DMS 273 (cell line): ENCODE measurements around the gene SCD5.

Experiments
- DNase-seq: peaks from one replicate; lab custom pipeline; 2025; ENCODE audit not compliant: unreplicated experiment; lab: John Stamatoyannopoulos, UW

The SCD5 gene

DNA sequence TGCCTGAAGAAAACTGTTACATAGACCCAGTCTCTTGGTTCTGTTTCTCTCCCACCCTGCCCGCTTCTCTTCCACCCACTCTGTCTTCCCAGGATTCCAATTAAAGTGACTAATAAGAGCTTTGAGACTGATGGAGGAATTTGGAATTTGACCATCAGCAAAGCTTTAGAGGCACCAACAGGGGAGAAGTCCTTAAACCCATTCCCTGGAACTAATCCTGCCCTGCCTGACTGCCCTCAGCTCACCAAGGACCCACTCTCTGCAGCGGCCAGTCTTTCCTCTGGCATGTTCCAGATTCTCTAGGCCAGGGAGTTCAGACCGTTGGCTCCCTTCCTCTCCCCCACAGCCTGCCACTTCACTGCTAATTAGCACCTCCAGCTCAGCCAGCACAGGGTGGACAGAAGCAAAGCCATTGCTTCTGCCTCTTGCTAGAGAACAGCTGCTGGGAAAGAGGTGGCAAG is 23.9 kb downstream of the SCD5 start:
- DNase-seq = no peak

DNA sequence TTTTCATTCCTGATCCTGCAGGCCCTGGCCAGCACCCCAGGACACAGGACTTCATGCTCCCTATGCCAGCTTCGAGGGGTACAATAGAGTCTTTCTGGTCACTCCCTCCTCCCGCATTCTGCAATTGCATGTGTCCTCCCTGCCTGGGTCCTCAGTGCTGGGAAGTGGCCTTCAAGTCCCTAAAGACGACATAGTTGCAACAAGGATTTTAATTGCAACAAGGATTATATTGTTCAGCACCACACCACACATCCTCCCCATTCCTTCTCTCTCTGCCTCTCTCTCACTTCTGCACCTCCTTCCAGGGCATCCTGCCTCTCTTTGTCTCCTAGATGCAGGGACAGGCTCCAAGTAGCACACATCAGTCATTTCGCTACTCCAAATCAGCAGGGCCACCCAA is 25.5 kb downstream of the SCD5 start:
- no peak for DNase-seq

DNA sequence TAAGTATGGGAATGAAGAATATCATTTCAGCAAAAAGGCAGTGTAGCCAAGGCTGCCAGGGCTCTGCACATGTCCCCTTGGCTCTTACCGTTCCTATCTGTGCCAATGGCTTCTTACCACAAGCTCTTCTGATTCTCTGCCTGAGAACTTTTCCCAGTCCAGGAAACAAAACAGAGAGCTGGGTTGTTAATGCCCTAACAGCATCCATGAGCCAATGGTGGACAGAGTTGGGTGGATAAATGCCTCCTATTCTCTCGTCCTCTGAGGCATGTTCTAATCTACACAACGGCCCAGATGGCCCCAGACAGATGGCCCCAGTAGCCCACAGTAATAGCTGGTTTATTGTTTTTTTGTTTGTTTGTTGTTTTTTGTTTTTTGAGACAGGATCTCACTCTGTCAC is 28.0 kb downstream of the SCD5 start:
- peak; percentile 58 for DNase-seq

DNA sequence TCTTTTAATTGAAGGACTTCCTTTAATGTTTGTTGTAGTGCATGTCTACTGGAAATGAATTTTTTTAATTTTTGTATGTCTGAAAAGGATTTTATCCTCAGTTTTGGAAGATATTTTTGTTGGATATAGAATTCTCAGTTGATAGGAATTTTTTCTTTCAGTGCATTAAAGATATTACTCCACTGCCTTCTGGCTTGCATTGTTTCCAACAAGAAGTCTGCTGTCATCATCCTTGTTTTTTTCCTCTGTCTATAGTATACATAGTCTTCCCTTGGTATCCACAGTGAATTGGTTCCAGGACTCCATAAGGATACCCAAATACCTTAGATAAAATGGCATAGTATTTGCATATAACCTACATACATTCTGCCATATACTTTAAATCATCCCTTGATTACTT is 33.5 kb downstream of the SCD5 start:
- no peak for DNase-seq

DNA sequence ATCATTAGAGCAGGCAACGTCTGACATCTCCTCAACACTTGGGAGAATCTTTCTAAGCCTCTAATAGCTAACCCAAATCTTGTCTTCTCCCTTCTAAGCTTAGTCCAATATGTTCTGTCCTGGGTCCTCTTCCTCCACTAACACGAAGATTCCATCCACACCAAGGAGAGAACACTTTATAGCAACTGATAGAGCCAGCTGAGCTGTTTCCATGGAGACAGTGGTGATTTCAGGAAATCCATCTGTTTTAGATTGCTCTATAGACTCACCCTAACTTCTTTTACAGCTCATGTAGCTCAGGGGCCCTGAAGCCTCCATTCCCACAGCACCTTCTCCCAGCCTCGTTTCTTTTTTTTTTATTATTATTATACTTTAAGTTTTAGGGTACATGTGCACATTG is 37.4 kb downstream of the SCD5 start:
- peak; percentile 42 for DNase-seq

DNA sequence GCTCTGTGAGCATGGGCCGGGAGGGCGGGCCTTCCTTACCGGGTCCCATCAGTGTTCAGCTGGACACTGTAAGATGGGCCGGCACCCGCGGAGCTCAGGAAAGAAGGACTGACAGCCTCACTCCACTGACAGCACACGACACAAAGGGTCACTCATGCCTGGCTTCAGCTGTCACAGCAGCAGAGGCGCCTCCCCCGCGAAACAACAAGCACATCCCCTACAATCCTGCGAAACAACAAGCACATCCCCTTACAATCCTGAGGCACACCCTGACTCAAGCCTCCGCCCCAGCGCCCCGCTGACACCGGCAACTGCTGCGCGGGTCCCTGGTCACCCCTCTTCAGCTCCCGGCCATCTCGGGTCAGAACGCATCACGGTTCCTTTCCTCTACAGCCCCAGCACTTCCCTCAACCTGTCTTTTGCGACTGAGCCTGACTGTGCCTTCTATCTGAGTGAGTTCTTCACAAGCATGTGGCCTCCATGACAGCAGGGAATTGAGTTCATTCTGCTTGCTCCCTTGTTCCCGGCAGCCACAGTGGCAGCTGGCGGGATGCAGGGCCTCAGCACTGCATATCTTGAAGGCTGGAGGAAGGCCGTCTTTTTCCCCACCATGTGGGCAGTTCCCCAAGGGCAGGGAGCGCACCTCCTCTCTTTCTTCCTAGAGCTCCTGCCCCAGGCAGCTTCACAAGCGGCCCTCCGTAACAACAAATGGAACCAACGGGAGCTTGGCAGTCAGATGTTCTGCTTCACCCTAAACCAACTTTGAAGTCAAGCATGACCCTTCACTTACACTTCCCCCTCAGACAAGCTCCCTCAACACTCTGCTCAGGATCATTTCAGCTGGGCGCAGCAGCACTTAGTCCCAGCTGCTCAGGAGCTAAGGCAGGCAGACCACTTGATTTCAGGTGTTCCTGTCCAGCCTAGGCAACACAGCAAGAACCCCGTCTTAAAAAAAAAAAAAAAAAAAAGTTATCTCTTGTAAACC is 39.6 kb downstream of the SCD5 start:
- DNase-seq = no peak

DNA sequence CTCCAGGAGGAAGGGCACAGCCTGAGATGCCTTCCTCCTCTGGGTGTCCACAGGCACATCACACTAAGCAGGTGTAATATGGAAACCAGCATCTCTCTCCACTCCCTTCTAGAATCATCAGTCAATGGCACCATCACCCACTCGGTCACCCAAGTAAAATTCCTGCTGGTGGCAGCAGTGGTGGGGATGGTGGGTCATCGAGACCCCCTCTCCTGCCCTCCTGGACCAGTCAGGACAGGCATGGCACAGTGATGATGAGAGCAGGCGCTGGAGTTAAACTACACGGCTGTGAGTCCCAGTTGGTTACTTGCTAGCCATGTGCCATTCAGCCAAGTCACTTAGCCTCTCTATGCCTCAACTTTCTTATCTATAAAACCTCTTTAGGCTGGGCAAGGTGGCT is 42.5 kb downstream of the SCD5 start:
- DNase-seq = no peak

DNA sequence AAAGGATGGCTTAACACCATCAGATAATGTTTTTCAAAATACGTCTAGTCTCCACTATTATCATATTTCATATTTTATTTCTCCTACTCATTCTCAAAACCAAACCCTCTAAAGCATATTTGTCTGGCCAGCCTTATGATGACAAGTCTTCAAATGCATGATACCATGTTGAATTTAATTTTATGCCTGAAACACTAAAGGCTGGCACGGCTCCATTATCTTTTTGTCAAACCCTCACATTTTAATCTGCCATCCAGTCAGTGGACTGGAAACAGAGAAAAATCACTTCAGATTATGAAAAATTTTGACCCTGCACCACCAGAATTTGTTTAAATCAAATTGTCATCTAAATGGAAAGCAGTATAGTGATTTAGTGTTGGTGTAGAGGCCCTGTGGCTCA is 42.9 kb downstream of the SCD5 start:
- DNase-seq = no peak

DNA sequence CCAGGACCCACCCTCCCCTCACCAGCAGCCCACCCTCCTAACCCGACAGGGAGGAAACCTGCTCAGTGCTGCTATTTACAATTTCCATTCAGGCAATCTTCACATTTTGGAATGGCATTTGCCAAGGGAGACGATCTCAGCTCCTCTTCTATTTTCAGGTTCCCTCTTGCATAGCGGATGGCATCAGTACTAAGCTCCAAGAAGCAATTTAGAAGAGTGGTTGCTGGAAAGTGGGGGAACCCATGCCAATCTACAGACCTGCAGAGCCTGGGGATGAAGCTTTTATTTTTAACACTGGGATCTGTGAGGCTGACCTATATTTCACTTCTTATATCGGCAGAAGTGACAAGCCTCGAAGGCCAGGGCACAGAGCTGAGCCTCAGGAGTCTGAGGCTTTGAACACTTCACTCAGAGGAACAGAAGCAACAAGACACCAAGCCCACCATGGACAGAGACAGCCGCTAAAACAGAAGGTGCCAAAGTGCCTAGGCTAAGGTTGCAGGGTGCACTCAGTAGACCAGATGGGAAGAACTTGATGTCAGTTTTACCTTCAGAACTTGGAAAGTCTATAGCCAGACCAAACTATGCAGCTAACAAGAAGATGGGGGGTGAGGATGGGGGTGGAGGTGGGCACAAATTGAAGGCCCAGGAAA is 44.0 kb downstream of the SCD5 start:
- peak; percentile 13 for DNase-seq

DNA sequence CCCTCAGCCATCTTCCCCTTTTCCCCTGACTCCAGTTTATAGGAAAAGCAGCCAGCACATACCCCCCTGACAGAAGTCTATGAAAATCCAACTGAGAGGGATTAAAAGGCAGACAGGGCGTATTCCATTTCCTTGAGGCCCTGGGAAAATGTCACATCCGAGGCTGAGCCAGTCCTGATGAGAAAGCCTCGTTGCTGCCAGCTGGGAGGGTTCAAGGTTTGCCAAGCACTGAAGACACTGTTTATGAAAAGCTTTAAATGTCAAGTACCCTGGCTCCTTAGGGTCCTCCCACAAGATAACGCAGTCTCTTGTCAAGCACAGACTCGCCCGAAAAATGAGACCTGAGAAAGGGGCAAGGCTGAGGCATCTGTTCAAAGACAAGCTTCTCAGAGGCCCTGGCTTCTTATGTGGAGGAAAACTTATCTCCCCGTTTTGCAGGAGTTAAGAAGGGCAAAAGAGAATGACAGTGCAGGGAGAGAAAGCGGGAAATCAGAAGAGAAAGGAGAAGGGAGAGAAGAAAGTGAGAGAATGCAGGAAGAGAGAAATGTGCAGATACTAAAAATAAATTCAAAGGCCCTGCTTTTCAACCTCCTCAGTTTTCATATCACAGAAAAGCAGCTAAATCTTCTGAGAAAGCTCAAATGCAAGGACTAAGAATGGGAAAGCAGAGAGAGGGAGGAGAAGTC is 44.7 kb downstream of the SCD5 start:
- peak; percentile 79 for DNase-seq

DNA sequence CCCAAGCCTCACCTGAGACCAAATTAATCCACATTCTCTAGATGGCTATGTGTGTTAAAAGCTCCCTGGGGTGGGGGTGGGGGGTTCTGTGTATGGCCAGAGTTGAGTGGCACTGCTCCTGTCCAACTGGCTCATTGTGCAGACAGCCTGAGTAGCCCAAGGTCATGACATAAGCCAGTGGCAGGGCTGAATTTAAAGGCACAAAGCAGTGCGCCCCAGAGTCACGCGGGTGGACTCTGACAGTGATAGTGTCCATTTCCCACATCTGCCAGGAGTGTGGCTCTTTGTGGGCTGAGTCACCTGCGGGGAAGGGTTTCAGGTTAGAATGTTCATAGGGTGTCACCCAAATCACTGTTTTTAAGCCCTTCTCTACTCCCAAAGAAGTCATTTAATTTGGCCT is 45.4 kb downstream of the SCD5 start:
- DNase-seq = peak; percentile 12

DNA sequence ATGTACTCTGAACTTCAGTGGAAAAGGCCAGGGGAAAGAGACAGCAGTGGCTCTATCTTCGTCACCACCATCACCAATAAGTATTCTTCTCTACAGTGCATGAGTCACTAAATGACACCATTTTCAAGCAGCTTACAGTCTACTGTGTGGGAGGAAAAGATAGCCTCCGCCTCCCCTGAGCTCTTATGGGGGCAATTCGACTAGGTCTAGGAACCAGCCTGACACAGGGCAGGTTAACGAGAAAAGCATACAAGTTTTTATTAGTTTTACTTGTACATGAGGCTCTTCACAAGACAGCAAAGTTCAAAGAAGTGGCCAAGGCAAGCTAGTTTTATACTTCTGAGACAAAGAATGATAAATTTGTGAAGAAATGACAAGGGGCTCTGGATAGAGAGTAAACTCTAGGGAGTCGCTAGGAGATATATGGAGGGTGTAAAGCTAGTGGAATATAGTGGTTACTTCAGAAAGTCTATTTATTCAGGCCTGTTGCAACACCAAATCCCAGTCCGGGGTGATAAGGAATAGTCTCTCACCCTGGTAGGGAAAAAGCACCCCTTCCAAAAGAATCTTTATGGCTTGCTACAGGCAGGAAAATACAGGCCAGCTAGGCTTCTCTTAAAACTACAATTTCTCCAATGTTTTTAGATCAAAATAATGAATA is 49.7 kb downstream of the SCD5 start:
- no peak for DNase-seq

DNA sequence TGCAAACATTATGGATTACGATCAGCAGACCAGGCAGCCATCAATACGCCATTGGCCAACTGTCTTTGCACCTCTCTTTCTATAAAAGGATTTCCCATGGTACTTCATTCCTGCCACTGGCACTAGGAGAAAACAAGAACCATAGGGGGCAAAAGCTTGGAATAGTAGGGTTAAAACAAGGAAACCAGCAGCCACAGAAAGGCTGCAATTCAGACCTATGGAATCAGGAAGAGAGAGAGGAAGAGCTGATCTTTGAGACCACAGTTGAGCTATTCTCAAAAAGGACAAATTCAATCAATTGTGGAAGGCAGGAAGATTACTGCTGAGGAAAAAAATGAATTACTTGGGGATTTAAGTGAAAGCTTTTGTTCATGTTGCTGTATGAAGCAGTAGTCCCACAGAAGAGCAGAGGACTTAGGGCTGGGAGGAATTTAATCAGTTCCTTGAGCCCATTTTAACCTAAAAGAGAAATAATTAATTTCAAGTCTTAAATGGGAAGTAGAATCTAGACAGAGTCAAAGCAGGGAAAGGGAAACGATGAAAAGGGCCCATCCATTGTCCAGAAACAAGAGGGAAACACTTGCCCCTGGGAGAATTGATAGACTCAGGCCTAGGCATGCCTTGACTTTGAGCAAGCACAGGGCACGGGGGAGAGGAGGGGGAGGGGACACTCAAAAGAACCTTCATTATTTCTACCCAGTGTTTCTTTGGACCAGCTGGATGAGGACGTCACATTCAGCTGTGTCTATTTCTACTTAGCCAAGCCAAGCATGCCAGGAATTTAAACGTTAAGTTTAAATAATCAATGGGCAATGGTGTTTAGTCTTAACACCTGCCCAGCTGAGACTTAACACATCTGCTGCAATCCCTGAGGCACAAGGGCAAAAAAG is 50.7 kb downstream of the SCD5 start:
- peak; percentile 25 for DNase-seq

DNA sequence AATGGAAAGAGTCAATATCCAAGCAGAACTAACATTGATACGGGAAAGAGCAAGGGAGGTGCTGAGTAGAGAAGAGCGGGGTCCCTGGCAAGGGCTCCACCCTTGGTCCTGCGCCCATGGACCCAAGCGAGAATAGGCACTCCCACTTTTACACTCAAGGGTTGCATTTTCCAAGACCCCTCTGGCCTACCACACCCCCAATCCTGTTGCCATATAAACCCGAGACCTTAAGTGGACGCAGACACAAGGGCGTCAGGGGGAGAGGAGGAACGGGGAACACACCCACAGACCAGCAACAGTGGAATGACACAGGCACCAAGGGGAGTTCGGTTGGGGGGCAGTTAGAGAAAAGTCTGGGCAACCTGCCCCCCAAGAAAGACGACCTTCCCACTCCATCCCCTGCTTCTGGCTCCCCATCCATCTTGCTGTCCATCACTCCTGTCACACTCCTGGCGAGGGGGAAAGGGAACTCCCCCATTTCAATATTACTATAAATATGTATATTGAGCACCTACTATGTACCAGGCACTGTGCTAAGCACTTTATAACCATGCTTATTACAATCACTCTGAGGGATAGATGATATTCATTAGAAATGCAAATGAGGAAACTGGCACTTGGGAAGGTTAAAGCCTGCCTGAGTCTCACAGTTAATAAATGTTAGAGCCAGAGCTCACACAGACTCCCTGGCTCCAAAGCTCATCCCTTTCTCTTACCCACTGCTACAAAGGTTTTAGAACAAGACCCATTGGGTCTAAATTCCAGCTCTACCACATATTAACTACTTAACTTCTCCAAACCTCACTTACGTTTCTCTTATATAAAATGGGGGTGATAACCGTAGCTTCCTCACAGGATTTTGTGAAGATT is 51.7 kb downstream of the SCD5 start:
- no peak for DNase-seq

DNA sequence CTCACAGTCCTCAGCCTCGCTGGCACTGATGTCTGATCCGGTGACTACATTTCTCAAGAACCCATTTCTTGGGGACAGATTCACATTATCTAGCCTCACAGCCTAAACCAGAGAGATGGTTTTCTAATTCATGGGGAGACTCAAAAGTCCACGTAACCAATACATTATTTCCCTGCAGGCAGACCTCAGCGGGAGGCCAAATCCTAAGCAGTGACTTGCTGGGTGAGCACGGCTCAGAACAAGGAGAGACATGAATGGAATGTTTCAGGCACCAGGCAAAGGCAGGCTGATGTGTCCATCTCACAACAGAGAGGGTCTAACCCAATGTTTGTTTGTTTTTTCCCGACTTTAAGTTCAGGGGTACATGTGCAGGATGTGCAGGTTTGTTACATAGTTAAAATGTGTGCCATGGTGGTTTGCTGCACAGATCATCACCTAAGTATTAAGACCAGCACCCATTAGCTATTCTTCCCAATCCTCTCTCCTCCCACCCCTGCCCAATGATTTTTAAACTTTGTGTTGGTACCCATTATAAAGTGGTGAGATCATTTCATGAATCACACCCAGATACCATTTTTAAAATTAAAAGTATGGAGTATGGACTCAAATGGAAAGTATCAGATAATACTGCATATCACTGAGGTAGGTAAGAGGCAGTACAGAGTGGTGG is 53.3 kb downstream of the SCD5 start:
- no peak for DNase-seq

DNA sequence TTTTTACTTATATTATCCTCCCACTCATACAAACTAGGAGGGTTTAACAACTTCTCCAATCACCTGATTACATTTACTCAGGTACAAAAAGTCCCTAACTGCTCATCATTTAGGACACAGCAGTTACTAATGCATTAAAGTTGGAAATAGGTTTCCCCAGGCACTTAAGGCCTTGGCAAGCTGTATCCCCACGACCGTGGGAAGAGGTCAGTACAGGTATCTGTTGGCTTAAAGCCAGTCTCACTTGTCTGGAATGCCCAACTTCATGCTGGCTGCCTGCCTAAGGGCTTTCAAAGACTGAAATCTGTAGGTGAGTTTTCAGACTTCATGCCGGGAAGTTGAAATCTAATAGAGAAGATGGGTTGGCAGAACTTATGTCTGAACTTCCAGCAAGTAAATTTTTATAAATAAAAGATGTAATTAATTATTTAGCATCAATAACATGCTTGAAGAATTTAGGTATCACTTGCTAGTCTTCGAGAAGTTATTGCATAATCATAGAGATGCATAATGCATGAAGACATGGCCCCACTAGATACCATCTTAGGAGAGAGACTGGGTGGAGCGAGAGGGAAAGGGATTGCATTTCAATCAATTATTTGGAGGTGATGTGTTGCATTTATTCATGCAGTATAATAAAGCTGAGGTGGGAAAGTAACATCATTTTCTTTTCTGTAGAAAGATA is 54.2 kb downstream of the SCD5 start:
- no peak for DNase-seq

DNA sequence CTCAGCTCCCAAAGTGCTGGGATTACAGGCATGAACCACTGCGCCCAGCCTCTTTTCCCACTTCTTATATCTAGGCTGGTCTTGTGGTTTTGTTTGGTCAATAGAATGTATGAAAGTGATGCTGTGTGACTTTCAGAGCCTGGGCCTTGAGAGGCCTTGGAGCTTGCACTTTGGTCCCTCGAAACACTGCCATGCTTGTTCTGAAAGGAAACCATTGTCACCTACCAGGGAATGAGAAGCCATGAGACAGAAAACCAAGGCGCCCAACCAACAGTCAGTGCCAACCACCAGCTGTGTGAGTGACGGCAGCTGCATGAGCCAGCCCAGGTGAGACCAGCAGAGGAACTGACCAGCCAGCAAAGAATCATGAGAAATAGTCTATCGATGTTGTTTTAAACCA is 57.4 kb downstream of the SCD5 start:
- DNase-seq = no peak
